HG03097 (cell line): ENCODE results near the gene RFPL1.

Experiments used
- ATAC-seq: cut with Tn5 transposase; IDR thresholded peaks from one replicate; pipeline ENCODE4 v1.9.1; 2021; ENCODE audit not compliant: unreplicated experiment, low FRiP score

RFPL1 gene

GRCh38 chr22:29435236-29436136 lies 2.9 kb upstream of the RFPL1 start:
- ATAC-seq, result no peak

DNA sequence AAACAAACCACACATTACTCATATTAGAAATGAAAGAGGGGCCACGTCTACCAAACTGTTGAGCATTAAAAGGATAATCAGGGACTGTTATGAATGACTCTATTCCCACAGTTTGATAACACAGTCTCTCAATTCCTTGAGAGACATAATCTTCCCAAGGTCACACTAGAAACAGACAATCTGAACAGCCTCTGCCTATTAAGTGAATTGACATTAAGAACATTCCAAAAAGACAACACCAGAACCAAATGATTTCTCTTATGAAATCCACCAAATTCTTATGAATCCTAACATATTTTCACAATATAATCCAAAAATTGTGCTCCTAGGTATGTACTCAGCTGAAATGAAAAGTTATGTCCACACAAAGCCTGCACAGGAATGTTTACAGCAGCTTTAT lies 4.6 kb downstream of the RFPL1 start:
- ATAC-seq, result no peak

DNA sequence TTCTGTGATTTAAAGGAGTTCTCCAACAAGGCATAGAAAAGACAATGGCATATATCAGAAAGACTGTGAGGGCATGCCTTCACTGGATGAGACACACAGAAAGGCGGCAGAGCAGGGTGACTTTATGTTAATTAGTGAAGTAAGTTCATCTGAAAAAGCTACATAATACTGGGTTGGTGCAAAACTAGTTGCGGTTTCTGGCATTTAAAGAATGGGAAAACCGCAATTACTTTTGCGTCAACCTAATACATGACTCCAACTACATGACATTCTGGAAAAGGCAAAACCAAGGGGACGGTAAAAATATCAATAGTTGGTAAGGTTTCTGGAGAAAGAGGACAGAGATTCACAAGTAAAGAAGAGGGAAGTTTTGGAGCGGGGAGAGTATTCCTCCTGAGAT lies 5.1 kb downstream of the RFPL1 start:
- ATAC-seq, result no peak

- no peak for ATAC-seq
These were observed 5.7 kb downstream of the RFPL1 start for GRCh38 chr22:29443861-29444792.

GRCh38 chr22:29445508-29445907 lies 7.1 kb downstream of the RFPL1 start:
- no peak for ATAC-seq

GRCh38 chr22:29447906-29448305 lies 9.5 kb downstream of the RFPL1 start:
- ATAC-seq, result no peak

DNA sequence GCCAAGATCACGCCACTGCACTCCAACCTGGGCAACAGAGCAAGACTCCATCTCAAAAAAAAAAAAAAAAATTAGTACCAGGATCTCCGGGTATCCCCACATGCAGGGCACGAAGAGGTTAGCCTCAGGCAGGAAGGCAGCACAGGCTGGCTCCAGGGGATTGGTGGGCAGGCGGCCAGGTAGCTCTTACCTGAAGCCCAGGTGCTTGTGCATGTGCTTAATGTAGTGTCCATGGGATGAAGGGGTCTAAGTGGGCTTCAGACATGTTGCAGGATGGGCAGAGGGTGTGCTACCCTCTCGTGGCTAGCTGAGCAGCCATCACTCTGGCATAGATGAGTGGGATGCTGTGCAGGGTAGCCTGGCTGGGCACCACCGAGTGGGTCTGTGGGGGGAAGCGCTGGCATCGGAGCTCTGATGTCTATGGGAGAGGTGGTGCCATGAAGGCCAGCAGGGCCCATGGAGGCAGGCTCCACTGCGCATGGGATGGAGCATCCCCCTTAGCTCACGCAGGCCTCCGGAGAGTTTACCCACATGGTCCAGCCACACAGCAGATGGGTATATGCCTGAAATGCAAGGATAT lies 11.0 kb downstream of the RFPL1 start:
- no peak for ATAC-seq

- no peak for ATAC-seq
These were observed 11.8 kb downstream of the RFPL1 start for GRCh38 chr22:29450222-29450621.

DNA sequence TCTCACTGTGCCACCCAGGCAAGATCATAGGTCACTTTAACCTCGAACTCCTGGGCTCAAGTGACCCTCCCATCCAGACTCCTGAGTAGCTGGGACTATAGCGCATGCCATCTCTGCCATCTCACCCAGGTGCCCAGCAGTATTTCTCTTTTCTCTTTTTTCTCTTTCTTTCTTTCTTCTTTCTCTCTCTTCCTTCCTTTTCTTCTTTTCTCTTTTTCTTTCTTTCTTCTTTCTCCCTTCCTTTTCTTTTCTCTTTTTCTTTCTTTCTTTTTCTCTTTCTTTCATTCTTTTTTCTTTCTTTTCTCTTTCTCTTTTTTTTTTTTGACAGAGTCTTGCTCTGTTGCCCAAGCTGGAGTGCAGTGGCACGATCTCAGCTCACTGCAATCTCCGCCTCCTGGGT lies 13.5 kb downstream of the RFPL1 start:
- ATAC-seq, result no peak

- ATAC-seq, result no peak
These were observed 15.9 kb downstream of the RFPL1 start for GRCh38 chr22:29454276-29454675.

GRCh38 chr22:29456211-29456671 lies 17.9 kb downstream of the RFPL1 start:
- no peak for ATAC-seq

DNA sequence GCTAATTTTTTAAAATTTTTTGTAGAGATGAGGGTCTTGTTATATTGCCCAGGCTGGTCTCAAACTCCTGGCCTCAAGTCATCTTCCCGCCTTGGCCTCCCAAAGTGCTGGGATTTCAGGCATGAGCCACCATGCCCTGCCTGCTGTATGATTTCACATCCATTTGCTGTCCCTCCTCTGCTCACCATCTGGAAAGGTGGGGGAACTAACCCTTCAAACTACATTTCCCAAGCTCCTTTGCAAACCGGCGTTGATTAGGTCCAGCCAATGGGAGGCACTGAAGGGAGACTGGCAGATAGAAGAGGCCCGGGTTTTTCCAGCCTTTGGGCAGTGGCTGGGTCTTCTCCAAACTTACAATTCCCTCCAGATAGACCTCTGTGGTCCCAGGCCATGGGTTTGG lies 19.3 kb downstream of the RFPL1 start:
- ATAC-seq, result no peak

DNA sequence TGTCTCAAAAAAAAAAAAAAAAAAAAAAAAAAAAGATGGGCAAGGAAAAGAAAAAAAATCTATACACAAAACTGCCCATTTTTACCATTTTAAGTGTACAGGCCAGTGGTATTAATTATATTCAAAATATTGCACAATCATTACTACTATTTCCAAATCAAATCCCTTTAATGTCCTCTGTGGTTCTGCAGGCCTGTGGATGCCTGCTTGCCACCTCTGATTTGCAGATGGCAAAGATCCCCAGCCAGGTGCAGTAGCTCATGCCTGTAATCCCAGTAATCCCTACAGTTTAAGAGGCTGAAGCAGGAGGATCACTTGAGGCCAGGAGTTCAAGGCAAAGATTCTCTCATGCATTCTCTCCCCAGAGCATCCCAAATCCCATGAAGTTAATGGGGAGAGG lies 20.2 kb downstream of the RFPL1 start:
- ATAC-seq, result no peak

- no peak for ATAC-seq
These were observed 21.4 kb downstream of the RFPL1 start for GRCh38 chr22:29459773-29460172.

DNA sequence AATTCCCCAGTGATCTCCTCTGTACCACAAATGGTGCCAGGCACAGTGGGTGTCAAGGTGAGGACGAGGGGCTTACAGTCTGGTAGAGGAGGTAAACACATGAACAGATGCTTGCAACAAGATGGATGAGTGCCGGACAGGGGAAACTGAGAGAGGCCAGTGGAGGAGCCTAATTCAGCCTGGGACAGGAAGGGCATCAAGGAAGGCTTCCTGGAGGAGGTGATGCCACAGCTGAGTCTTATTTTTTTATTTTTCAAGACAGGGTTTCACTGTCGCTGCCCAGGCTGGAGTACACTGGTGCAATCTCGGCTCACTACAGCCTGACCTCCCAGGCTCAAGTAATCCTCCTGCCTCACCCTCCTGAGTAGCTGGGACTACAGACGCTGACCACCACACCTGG lies 22.9 kb downstream of the RFPL1 start:
- no peak for ATAC-seq

DNA sequence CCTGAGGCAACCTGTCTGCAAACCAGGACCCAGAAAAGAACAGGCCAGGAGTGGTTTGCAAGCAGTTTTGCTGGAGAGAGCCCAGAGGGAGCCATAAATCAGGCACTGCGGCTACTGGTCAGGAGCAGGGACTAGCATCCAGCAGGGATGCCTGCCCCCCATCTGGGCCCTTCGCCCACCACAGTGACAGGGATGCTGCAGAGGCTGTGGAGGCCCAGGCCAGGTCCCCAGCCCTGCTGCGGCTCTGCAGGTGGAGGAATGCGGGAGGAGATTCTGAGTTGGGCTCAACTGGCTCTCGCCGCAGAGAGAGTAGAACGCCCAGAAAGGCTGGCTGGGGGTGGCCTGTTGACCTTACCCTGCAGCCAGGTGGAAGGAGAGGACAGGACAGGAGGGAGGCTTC lies 25.2 kb downstream of the RFPL1 start:
- no peak for ATAC-seq

GRCh38 chr22:29464581-29464980 lies 26.2 kb downstream of the RFPL1 start:
- no peak for ATAC-seq

GRCh38 chr22:29469755-29470154 lies 31.4 kb downstream of the RFPL1 start:
- no peak for ATAC-seq

GRCh38 chr22:29470159-29470855 lies 31.9 kb downstream of the RFPL1 start:
- no peak for ATAC-seq

DNA sequence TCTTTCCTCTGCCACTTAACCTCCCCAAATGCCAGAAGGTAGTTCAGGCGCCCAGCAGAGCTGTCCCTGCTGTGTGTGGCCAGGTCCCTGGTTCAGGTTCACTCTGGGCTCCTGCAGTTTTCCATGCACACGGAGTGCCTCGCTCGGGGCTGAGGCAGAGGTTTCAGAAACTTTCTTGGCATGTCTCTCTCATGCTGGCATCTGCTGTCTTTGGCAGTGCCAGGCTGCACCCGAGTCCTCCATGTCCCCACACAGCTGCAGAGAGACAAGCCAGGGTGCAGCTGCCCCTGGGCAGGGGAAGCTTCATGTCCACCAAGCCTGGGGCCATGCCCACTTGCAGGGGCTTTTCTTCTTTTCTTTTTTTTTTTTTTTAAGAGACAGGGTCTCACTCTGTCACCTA lies 34.6 kb downstream of the RFPL1 start:
- no peak for ATAC-seq
